Smooth muscle cell (in vitro differentiated cells): ENCODE measurements around the gene WDR43. TPM values are rescaled to one million over a fixed set of nuclear protein-coding genes. Genes with fewer than 3 reads are reported as not detected.
A peak's percentile ranks its signal among the peaks of the same experiment; 100 is the strongest.

Experiments used
- DNase-seq: peaks from one replicate; lab custom pipeline; 2025; ENCODE audit not compliant: unreplicated experiment; lab: John Stamatoyannopoulos, UW
- H2AFZ ChIP-seq: fragments of 200-600 bp; sonication (generic); 2 replicates; pipeline ENCODE4 v1.6.0; 2016; ENCODE audit warnings: antibody characterized with exemption, low read depth, mild to moderate bottlenecking
- H3F3A ChIP-seq: fragments of 200-600 bp; sonication (generic); 2 replicates; pipeline ENCODE4 v1.6.0; 2017; ENCODE audit warnings: antibody characterized with exemption, low read depth
- H3K27ac ChIP-seq: fragments of 200-600 bp; sonication (generic); 2 replicates; pipeline ENCODE4 v1.5.1; 2016; ENCODE audit warnings: low read depth, mild to moderate bottlenecking
- H3K27me3 ChIP-seq: fragments of 200-600 bp; sonication (generic); 2 replicates; pipeline ENCODE4 v1.6.1; 2016; ENCODE audit warnings: low read depth, mild to moderate bottlenecking
- H3K36me3 ChIP-seq: fragments of 200-600 bp; sonication (generic); 2 replicates; pipeline ENCODE4 v1.5.1; 2016; ENCODE audit warnings: low read depth
- H3K4me1 ChIP-seq: fragments of 200-600 bp; sonication (generic); 2 replicates; pipeline ENCODE4 v1.5.1; 2016; ENCODE audit warnings: low read depth
- H3K4me2 ChIP-seq: fragments of 200-600 bp; sonication (generic); 2 replicates; pipeline ENCODE4 v1.6.0; 2016; ENCODE audit warnings: mild to moderate bottlenecking
- H3K4me3 ChIP-seq: fragments of 200-600 bp; sonication (generic); 2 replicates; pipeline ENCODE4 v1.5.1; 2016; ENCODE audit warnings: mild to moderate bottlenecking
- H3K79me2 ChIP-seq: fragments of 200-600 bp; sonication (generic); 2 replicates; pipeline ENCODE4 v1.6.0; 2016; ENCODE audit warnings: low read depth, mild to moderate bottlenecking
- H3K9ac ChIP-seq: fragments of 200-600 bp; sonication (generic); 2 replicates; pipeline ENCODE4 v1.6.0; 2016; ENCODE audit warnings: low read depth
- H3K9me3 ChIP-seq: fragments of 200-600 bp; sonication (generic); replicated peaks from 2 replicates; pipeline ENCODE4 v1.5.1; 2016; ENCODE audit warnings: low read depth
- H4K20me1 ChIP-seq: fragments of 200-600 bp; sonication (generic); 2 replicates; pipeline ENCODE4 v1.6.0; 2016; ENCODE audit warnings: low read depth
- CTCF ChIP-seq: fragments of 200-600 bp; sonication (generic); IDR thresholded peaks from 2 replicates; pipeline ENCODE4 v1.5.1; 2017; ENCODE audit warnings: borderline replicate concordance, mild to moderate bottlenecking, antibody characterized with exemption; ENCODE audit not compliant: insufficient read depth, poor library complexity, severe bottlenecking
- WGBS: methylation state at CpG from one replicate; pipeline ENCODE4 v1.1.7; 2016; ENCODE audit warnings: low lambda C conversion rate; 5-methylcytosine and 5-hydroxymethylcytosine counted together
- polyA plus RNA-seq: library from polyadenylated mRNA; unstranded; fragments of >200 nt; fragmentation: Nextera tagmentation; extraction: Ambion mirVana; gene quantifications from 2 replicates; pipeline ENCODE4 v1.2.1, GENCODE V29; 2016
- small RNA-seq: library from RNA; depleted of rRNA; stranded (forward); fragments of <200 nt; gene quantifications from one replicate; pipeline ENCODE3, GENCODE V24; 2014
- total RNA-seq: library from RNA; depleted of rRNA; stranded (reverse); fragments of >200 nt; gene quantifications from 2 replicates; pipeline ENCODE4 v1.2.3, GENCODE V29; 2014

WDR43 gene
- total and polyA plus RNA-seq, 2 experiments from 2014 or later, result 12.5 to 37.8 TPM

DNA sequence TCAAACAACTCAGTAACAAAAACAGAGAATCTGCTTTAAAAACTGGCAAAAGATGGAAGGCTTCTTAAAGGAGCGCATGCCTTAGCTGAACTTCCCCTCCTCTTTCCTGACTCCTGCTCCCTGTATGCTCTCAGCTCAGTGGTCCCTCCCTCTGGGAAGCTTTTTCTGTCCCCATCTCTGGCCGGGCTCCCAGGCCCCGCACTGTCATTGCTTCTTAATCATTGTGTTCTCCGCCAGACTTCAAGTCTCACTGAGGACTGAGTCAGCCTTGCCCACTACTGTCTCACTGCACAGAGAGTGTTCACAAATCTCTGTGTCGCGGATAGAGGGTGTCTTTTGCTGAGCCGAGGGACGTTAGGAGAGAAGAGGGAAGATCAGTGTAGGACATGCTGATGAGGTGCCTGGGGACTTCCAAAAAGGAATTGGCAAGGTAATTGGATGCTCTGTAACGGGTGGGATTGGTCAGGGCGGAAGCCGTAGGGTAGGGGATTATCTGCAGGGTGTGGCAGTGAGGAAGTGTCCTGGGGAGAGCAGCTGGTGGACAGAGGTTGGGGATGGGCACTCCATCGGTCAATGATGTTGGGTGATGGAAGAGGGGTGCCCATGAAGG is 102.9 kb downstream of the WDR43 start:
- peaks cover 4% of the 10 kb centered on the region for H3K4me1 ChIP-seq
- H3K9me3 ChIP-seq, result no peaks in the 10 kb centered on the region
- no peaks in the 10 kb centered on the region for H3F3A ChIP-seq
- peak overlapping the region; percentile 9 for H3K27ac ChIP-seq
- 32% methylated on average over 12 of the region's 12 CpGs for WGBS
- DNase-seq, result peak; percentile 17
- no peaks in the 10 kb centered on the region for H3K27me3 ChIP-seq
- H3K4me3 ChIP-seq, result no peak overlapping the region
- H3K4me2 ChIP-seq, result peak overlapping the region; percentile 68
- TF ChIP-seq CTCF, result no peak
- H3K79me2 ChIP-seq, result no peaks in the 10 kb centered on the region
- H4K20me1 ChIP-seq, result no peaks in the 10 kb centered on the region
- H2AFZ ChIP-seq, result no peak overlapping the region
- no peaks in the 10 kb centered on the region for H3K36me3 ChIP-seq
- H3K9ac ChIP-seq, result no peak overlapping the region

Small RNA genes within 50 kb of the gene (small RNA-seq; reads per million reads assigned to genes)
- not detected for gene RF00019
- 6.9 reads per million, percentile 70 among the genes with 10 or more reads in this experiment for gene SNORD53
- gene SNORD53B, result 3,527 reads per million, percentile 100 among the genes with 10 or more reads in this experiment
- gene SNORD92, result 1,470 reads per million, percentile 100 among the genes with 10 or more reads in this experiment

Other genes with a start within 250 kb of the WDR43 start
- 193 and 224 TPM in 2 replicates for gene PPP1CB, start 142.8 kb upstream of the WDR43 start, total RNA-seq
- 66.8 and 92.0 TPM in 2 replicates for gene PPP1CB, start 142.8 kb upstream of the WDR43 start, polyA plus RNA-seq
- 1.2 and 1.9 TPM in 2 replicates for gene SPDYA, start 83.8 kb upstream of the WDR43 start, total RNA-seq
- 0.56 and 1.9 TPM in 2 replicates for gene SPDYA, start 83.8 kb upstream of the WDR43 start, polyA plus RNA-seq
- 6.5 and 13.1 TPM in 2 replicates for gene TRMT61B, start 24.4 kb upstream of the WDR43 start, total RNA-seq
- gene TRMT61B, start 24.4 kb upstream of the WDR43 start, polyA plus RNA-seq, result 8.5 and 9.7 TPM in 2 replicates
- gene TOGARAM2, start 86.6 kb downstream of the WDR43 start, total RNA-seq, result 0.09 and 0.72 TPM in 2 replicates
- gene TOGARAM2, start 86.6 kb downstream of the WDR43 start, polyA plus RNA-seq, result 1.1 and 1.9 TPM in 2 replicates
- not detected in 2 replicates for gene PCARE, start 179.9 kb downstream of the WDR43 start, total RNA-seq
- gene PCARE, start 179.9 kb downstream of the WDR43 start, polyA plus RNA-seq, result not detected in 2 replicates
- gene CLIP4, start 220.7 kb downstream of the WDR43 start, total RNA-seq, result 18.9 and 27.1 TPM in 2 replicates
- gene CLIP4, start 220.7 kb downstream of the WDR43 start, polyA plus RNA-seq, result 5.7 and 12.5 TPM in 2 replicates